ENCODE measurements around the gene PRKCA.

The PRKCA gene

DNA sequence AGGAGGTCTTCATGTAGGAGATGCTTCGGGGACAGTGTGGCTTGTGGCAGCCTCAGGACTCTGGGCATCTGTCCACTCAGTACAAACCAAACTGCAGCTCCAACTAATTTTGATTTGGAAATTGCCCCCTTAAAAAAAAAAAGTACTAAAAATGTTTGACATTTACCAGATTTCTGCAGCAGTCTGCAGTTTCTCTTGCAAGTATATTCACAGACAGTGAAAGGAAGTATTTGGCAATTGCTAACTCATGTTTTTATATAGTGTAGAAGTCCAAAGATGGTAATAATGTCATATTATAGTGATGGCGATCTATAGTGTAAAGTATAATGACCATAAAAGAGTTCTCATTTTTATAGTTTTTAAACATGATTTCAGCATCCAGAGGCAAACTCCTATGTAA lies 218.6 kb downstream of the PRKCA start:
- Histone ChIP-seq H3K9me3 (ENCODE audit: insufficient read depth, low read length) (no peaks in the 10 kb centered on the region), H3K9ac (ENCODE audit: insufficient read length, low read depth) (no peak overlapping the region), H3K4me1 (ENCODE audit: insufficient read depth, insufficient read length) (no peaks in the 10 kb centered on the region), H3K27me3 (ENCODE audit: insufficient read depth, insufficient read length) (no peaks in the 10 kb centered on the region), H3K36me3 (ENCODE audit: insufficient read depth, insufficient read length, low read length) (no peaks in the 10 kb centered on the region), H3K4me3 (ENCODE audit: insufficient read length, low read depth) (no peak overlapping the region)
- DNase-seq (ENCODE audit: low read depth, low spot score), result no peak
- TF ChIP-seq ZNF274 (IDR thresholded peaks at IDR 0.05; ENCODE audit: low read depth, low read length), result no peak
- TF ChIP-seq YY1 (IDR thresholded peaks at IDR 0.05; ENCODE audit: insufficient read depth, insufficient read length), result no peak
- no peak for TF ChIP-seq SUZ12 (IDR thresholded peaks at IDR 0.05; ENCODE audit: extremely low read depth, insufficient read depth, insufficient read length)

DNA sequence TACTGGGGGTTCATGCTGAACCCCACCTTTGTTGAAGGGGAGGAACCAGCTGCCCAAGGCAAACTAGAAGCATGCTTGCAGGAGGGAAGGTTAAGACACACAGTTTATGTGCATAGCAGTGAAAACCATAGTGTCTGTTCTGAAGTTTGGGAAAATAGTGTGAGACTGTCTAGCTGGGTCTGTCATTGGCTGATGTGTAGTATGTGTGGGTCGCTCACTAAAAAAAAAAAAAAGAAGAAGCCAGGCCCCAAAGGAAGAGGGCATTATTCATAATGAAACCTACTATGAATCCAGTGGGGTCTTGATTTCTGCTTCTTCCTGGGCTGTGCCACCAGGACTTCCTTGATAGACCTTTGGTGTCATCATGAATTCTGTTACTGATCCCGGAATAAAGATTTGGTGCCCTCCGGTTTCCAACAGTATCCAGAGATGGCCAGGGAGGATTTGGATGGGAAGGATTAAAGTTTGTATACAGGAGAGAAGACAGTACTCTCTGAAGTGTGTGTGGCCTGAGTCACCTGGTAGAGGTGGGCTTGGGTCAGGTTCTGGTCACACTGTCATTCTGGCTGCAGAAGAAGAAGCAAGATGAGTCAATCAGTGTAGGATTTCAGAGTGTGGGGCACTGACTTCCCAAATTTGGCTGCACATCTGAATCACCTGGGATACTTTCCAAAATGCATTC lies 220.3 kb downstream of the PRKCA start:
- Histone ChIP-seq H3K4me1 (ENCODE audit: insufficient read depth, insufficient read length) (no peaks in the 10 kb centered on the region), H3K9me3 (ENCODE audit: insufficient read depth, low read length) (no peaks in the 10 kb centered on the region), H3K27me3 (ENCODE audit: insufficient read depth, insufficient read length) (no peaks in the 10 kb centered on the region), H3K4me3 (ENCODE audit: insufficient read length, low read depth) (no peak overlapping the region), H3K36me3 (ENCODE audit: insufficient read depth, insufficient read length, low read length) (no peaks in the 10 kb centered on the region), H3K9ac (ENCODE audit: insufficient read length, low read depth) (no peak overlapping the region)
- no peak for DNase-seq (ENCODE audit: low read depth, low spot score)
- TF ChIP-seq YY1 (IDR thresholded peaks at IDR 0.05; ENCODE audit: insufficient read depth, insufficient read length) (no peak), SUZ12 (IDR thresholded peaks at IDR 0.05; ENCODE audit: extremely low read depth, insufficient read depth, insufficient read length) (no peak), ZNF274 (IDR thresholded peaks at IDR 0.05; ENCODE audit: low read depth, low read length) (no peak)

DNA sequence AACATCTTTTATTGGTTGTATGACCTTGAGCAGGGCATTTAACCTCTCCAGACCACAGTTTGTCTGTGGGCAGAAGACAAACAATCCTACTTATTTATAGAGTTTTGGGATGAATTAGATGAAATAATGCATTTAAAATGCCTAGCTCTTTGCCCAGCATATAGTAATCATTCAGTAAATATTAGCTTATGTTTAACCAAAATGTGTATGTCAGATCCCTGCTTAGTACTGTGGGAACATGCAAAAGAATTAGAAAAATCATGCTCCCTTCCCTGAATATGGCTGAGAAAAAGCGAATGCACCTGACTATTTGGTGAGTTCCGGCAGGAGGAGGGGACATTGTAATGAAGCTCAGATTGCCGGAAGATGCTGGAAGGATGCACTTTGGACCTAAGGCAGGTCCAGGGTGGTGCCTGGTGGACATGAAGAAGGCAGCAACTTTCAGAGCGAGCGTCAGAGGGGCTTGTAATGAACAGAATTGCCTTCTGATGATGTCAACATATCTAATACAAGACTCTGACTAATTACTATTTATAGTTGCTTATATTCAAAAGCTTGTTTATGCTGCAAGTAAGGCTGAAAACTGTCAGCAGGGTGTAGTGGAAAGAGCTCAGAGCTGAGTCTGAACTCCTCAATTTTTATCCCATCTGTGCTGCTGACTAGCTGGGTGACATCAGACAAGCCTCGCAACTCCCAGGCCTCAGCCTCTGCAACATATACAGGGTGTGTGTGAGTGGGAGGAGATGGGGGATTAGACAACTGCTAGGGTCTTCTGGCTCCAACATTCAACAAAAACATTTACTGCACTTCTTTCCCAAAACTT lies 221.2 kb downstream of the PRKCA start:
- Histone ChIP-seq H3K4me1 (ENCODE audit: insufficient read depth, insufficient read length) (no peaks in the 10 kb centered on the region), H3K36me3 (ENCODE audit: insufficient read depth, insufficient read length, low read length) (no peaks in the 10 kb centered on the region), H3K4me3 (ENCODE audit: insufficient read length, low read depth) (no peak overlapping the region), H3K9ac (ENCODE audit: insufficient read length, low read depth) (no peak overlapping the region), H3K9me3 (ENCODE audit: insufficient read depth, low read length) (no peaks in the 10 kb centered on the region), H3K27me3 (ENCODE audit: insufficient read depth, insufficient read length) (no peaks in the 10 kb centered on the region)
- no peak for DNase-seq (ENCODE audit: low read depth, low spot score)
- TF ChIP-seq ZNF274 (IDR thresholded peaks at IDR 0.05; ENCODE audit: low read depth, low read length) (no peak), YY1 (IDR thresholded peaks at IDR 0.05; ENCODE audit: insufficient read depth, insufficient read length) (no peak), SUZ12 (IDR thresholded peaks at IDR 0.05; ENCODE audit: extremely low read depth, insufficient read depth, insufficient read length) (no peak)

DNA sequence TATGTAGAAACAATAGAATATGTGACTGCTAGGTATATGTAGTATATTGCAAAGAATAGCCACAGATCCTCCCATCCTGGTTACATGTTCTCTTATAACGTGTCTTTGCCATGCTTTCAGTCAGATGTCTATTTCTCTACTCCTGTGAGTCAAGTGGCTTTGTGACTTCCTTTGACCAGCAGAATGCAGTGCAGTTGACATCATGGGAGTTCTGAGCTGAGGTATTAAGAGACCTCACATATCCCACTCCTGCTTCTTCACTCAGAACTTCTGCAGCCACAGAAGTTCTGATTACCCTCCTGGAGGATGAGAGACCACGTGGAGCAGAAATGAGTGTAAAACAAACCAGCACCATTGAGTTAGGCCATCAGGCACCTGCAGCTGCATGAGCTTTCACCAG lies 222.5 kb downstream of the PRKCA start:
- Histone ChIP-seq H3K9me3 (ENCODE audit: insufficient read depth, low read length) (no peaks in the 10 kb centered on the region), H3K36me3 (ENCODE audit: insufficient read depth, insufficient read length, low read length) (no peaks in the 10 kb centered on the region), H3K27me3 (ENCODE audit: insufficient read depth, insufficient read length) (no peaks in the 10 kb centered on the region), H3K4me1 (ENCODE audit: insufficient read depth, insufficient read length) (no peaks in the 10 kb centered on the region), H3K4me3 (ENCODE audit: insufficient read length, low read depth) (no peak overlapping the region), H3K9ac (ENCODE audit: insufficient read length, low read depth) (no peak overlapping the region)
- no peak for DNase-seq (ENCODE audit: low read depth, low spot score)
- no peak for TF ChIP-seq ZNF274 (IDR thresholded peaks at IDR 0.05; ENCODE audit: low read depth, low read length)
- no peak for TF ChIP-seq SUZ12 (IDR thresholded peaks at IDR 0.05; ENCODE audit: extremely low read depth, insufficient read depth, insufficient read length)
- no peak for TF ChIP-seq YY1 (IDR thresholded peaks at IDR 0.05; ENCODE audit: insufficient read depth, insufficient read length)

DNA sequence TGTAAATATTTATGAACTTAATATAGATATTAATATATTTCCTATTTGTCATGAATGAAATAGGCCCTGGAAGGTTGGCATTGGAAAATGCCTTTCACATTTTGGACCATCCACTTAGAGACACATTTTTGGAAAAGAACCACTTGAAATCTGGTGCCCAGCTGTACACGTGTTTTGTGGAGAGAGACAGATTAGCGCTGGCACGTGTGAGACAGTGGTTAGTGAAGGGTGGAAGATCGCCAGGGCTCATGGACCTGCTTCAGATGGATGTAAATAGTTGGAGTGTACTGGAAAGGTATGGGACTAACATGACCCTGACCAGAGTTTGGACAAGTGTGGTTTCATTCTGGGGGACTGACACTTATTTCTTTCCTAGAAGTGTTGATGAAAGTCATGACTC lies 222.9 kb downstream of the PRKCA start:
- no peak overlapping the region for H3K4me3 ChIP-seq (ENCODE audit: insufficient read length, low read depth)
- no peaks in the 10 kb centered on the region for H3K4me1 ChIP-seq (ENCODE audit: insufficient read depth, insufficient read length)
- H3K9me3 ChIP-seq (ENCODE audit: insufficient read depth, low read length), result no peaks in the 10 kb centered on the region
- TF ChIP-seq YY1 (IDR thresholded peaks at IDR 0.05; ENCODE audit: insufficient read depth, insufficient read length) (no peak), ZNF274 (IDR thresholded peaks at IDR 0.05; ENCODE audit: low read depth, low read length) (no peak), SUZ12 (IDR thresholded peaks at IDR 0.05; ENCODE audit: extremely low read depth, insufficient read depth, insufficient read length) (no peak)
- no peak overlapping the region for H3K9ac ChIP-seq (ENCODE audit: insufficient read length, low read depth)
- no peak for DNase-seq (ENCODE audit: low read depth, low spot score)
- no peaks in the 10 kb centered on the region for H3K36me3 ChIP-seq (ENCODE audit: insufficient read depth, insufficient read length, low read length)
- no peaks in the 10 kb centered on the region for H3K27me3 ChIP-seq (ENCODE audit: insufficient read depth, insufficient read length)

DNA sequence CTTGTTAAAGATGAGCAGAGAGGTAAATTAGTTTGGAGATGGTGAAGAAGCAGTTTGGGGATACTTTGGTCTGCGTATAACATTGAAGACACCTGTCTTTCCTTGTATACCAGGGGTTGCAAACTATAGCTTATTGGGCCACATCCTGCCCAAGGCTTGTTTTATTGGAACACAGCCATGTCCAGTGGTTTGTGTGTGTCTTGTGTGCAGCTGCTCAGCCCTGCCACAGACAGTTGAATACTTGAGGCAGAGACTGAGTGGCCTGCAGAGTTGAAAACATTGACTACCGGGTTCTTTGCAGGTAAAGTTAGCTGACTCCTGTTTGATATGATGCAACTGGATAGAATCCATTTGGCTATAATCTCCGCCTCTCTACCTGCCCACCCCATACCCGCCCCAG lies 224.4 kb downstream of the PRKCA start:
- Histone ChIP-seq H3K9ac (ENCODE audit: insufficient read length, low read depth) (no peak overlapping the region), H3K36me3 (ENCODE audit: insufficient read depth, insufficient read length, low read length) (no peaks in the 10 kb centered on the region), H3K4me1 (ENCODE audit: insufficient read depth, insufficient read length) (peaks cover 5% of the 10 kb centered on the region), H3K9me3 (ENCODE audit: insufficient read depth, low read length) (no peaks in the 10 kb centered on the region), H3K4me3 (ENCODE audit: insufficient read length, low read depth) (no peak overlapping the region), H3K27me3 (ENCODE audit: insufficient read depth, insufficient read length) (no peaks in the 10 kb centered on the region)
- DNase-seq (ENCODE audit: low read depth, low spot score), result no peak
- TF ChIP-seq SUZ12 (IDR thresholded peaks at IDR 0.05; ENCODE audit: extremely low read depth, insufficient read depth, insufficient read length) (no peak), YY1 (IDR thresholded peaks at IDR 0.05; ENCODE audit: insufficient read depth, insufficient read length) (no peak), ZNF274 (IDR thresholded peaks at IDR 0.05; ENCODE audit: low read depth, low read length) (no peak)

DNA sequence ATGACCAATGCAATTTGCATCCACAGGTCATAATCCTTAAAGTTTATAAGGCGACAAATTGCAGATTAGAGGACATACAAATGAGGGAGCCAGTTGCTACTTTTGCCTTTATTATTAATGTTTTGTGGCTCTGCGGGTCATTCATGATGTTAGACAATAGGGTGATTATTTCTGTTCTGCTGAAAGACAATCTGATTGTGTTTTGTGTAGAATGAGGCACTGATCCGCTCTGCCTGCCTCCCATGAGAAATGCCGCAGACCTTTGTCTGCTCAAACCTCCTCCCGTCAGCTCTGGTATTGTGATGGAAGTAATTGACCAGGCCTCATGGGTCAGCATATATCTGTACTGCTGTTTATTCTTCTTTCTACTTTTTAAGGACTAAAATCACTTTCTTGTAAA lies 224.9 kb downstream of the PRKCA start:
- no peaks in the 10 kb centered on the region for H3K36me3 ChIP-seq (ENCODE audit: insufficient read depth, insufficient read length, low read length)
- DNase-seq (ENCODE audit: low read depth, low spot score), result no peak
- no peak overlapping the region for H3K4me3 ChIP-seq (ENCODE audit: insufficient read length, low read depth)

More for the DNA sequence above, 224.9 kb downstream of the PRKCA start:
- Histone ChIP-seq H3K27me3 (ENCODE audit: insufficient read depth, insufficient read length) (no peaks in the 10 kb centered on the region), H3K9ac (ENCODE audit: insufficient read length, low read depth) (no peak overlapping the region), H3K9me3 (ENCODE audit: insufficient read depth, low read length) (no peaks in the 10 kb centered on the region), H3K4me1 (ENCODE audit: insufficient read depth, insufficient read length) (peaks cover 6% of the 10 kb centered on the region)
- TF ChIP-seq SUZ12 (IDR thresholded peaks at IDR 0.05; ENCODE audit: extremely low read depth, insufficient read depth, insufficient read length) (no peak), ZNF274 (IDR thresholded peaks at IDR 0.05; ENCODE audit: low read depth, low read length) (no peak), YY1 (IDR thresholded peaks at IDR 0.05; ENCODE audit: insufficient read depth, insufficient read length) (no peak)

Measured in NT2/D1 (cell line).